GM23338 (cell line): ENCODE measurements around the gene PTGS1.

Experiments
- EZH2 ChIP-seq: fragments of 200-600 bp; sonication (generic); IDR thresholded peaks from one replicate; pipeline ENCODE4 v1.8.0; 2017; ENCODE audit warnings: antibody characterized with exemption, mild to moderate bottlenecking, low read depth; ENCODE audit not compliant: unreplicated experiment
- EZH2phosphoT487 ChIP-seq: fragments of 200-600 bp; sonication (generic); IDR thresholded peaks from one replicate; pipeline ENCODE4 v1.8.1; 2018; ENCODE audit warnings: antibody characterized with exemption; ENCODE audit not compliant: unreplicated experiment
- POLR2AphosphoS5 ChIP-seq: IDR thresholded peaks from 2 replicates; pipeline ENCODE4 v1.6.1; 2016; ENCODE audit warnings: antibody characterized with exemption, low read depth
- ZNF114 ChIP-seq: fragments of 250-450 bp; sonication (Bioruptor Pico); IDR thresholded peaks from 2 replicates; pipeline ENCODE4 v1.5.0; 2020; ENCODE audit warnings: mild to moderate bottlenecking, moderate library complexity
- TF ChIP-seq, protein P1 (sequence below), 2 experiments: fragments of 200-600 bp in 1 of 2; sonication (generic) in 1 of 2; conservative IDR thresholded peaks; 2 replicates each; pipeline versions ENCODE4 v1.5.1 to v1.6.1; 2016 to 2017; ENCODE audit warnings: antibody characterized with exemption in 2 of 2, low read depth in 2 of 2, mild to moderate bottlenecking in 2 of 2, moderate library complexity in 1 of 2
- TF ChIP-seq, protein P2 (sequence below): IDR thresholded peaks from one replicate; pipeline ENCODE4 v1.6.1; 2018; ENCODE audit warnings: antibody characterized with exemption; ENCODE audit not compliant: unreplicated experiment

DNA sequence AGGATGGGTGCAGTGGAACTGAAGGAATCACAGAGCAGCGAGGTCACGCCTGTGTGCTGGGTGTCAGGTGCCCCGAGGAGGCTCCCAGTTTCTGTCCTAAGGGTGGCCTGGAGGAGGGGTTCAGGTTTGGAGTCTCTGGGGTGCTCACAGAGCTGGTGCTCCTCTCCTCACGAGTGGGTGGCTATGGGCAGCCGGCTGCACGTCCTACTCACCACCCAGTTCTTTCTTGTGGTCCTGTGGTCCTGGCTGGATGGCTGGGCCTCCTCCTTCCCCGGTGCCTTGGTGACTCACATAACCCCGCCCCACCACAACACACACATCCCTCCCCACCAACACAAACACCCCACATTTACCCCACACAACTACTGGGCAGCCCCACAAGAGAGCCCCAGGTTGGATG, 9.9 kb upstream of the PTGS1 start:
- TF ChIP-seq, protein P1, sequence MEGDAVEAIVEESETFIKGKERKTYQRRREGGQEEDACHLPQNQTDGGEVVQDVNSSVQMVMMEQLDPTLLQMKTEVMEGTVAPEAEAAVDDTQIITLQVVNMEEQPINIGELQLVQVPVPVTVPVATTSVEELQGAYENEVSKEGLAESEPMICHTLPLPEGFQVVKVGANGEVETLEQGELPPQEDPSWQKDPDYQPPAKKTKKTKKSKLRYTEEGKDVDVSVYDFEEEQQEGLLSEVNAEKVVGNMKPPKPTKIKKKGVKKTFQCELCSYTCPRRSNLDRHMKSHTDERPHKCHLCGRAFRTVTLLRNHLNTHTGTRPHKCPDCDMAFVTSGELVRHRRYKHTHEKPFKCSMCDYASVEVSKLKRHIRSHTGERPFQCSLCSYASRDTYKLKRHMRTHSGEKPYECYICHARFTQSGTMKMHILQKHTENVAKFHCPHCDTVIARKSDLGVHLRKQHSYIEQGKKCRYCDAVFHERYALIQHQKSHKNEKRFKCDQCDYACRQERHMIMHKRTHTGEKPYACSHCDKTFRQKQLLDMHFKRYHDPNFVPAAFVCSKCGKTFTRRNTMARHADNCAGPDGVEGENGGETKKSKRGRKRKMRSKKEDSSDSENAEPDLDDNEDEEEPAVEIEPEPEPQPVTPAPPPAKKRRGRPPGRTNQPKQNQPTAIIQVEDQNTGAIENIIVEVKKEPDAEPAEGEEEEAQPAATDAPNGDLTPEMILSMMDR (conservative IDR thresholded peaks at IDR 0.05; ENCODE audit: low read depth in 2 of 2), result no peak
- TF ChIP-seq, protein P2, sequence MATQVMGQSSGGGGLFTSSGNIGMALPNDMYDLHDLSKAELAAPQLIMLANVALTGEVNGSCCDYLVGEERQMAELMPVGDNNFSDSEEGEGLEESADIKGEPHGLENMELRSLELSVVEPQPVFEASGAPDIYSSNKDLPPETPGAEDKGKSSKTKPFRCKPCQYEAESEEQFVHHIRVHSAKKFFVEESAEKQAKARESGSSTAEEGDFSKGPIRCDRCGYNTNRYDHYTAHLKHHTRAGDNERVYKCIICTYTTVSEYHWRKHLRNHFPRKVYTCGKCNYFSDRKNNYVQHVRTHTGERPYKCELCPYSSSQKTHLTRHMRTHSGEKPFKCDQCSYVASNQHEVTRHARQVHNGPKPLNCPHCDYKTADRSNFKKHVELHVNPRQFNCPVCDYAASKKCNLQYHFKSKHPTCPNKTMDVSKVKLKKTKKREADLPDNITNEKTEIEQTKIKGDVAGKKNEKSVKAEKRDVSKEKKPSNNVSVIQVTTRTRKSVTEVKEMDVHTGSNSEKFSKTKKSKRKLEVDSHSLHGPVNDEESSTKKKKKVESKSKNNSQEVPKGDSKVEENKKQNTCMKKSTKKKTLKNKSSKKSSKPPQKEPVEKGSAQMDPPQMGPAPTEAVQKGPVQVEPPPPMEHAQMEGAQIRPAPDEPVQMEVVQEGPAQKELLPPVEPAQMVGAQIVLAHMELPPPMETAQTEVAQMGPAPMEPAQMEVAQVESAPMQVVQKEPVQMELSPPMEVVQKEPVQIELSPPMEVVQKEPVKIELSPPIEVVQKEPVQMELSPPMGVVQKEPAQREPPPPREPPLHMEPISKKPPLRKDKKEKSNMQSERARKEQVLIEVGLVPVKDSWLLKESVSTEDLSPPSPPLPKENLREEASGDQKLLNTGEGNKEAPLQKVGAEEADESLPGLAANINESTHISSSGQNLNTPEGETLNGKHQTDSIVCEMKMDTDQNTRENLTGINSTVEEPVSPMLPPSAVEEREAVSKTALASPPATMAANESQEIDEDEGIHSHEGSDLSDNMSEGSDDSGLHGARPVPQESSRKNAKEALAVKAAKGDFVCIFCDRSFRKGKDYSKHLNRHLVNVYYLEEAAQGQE, result no peak
- no peak for TF ChIP-seq POLR2AphosphoS5
- TF ChIP-seq EZH2phosphoT487, result no peak
- TF ChIP-seq EZH2, result no peak
- TF ChIP-seq ZNF114, result no peak
